Liver (tissue), 9 donors: ENCODE data around the gene RPH3AL. TPM values are rescaled to one million over a fixed set of nuclear protein-coding genes. Genes with fewer than 3 reads are reported as not detected.

Experiments used
- DNase-seq: peaks from one replicate; pipeline ENCODE4 v3.0.0-alpha.2; 2017; ENCODE audit warnings: low spot score
- H3K27ac ChIP-seq, 2 donors: one replicate each; pipeline ENCODE4 v1.7.0; 2013; ENCODE audit warnings: inconsistent platforms in 2 of 2, low read length in 2 of 2, control low read depth in 1 of 2, low read depth in 1 of 2, mild to moderate bottlenecking in 1 of 2
- H3K27me3 ChIP-seq, 4 donors: one replicate each; pipeline versions ENCODE4 v1.6.1 to v1.7.0; 2013; ENCODE audit warnings: low read length in 3 of 4, inconsistent platforms in 1 of 4, mild to moderate bottlenecking in 1 of 4, moderate library complexity in 1 of 4; ENCODE audit not compliant: control insufficient read depth in 4 of 4, insufficient read depth in 4 of 4
- H3K36me3 ChIP-seq, 4 donors: one replicate each; pipeline versions ENCODE4 v1.6.1 to v1.7.0; 2013; ENCODE audit warnings: low read length in 3 of 4, mild to moderate bottlenecking in 3 of 4, low read depth in 1 of 4, moderate library complexity in 1 of 4; ENCODE audit not compliant: control insufficient read depth in 4 of 4, insufficient read depth in 3 of 4
- H3K4me1 ChIP-seq, 4 donors: one replicate each; pipeline versions ENCODE4 v1.6.1 to v1.7.0; 2013; ENCODE audit warnings: low read length in 3 of 4, mild to moderate bottlenecking in 3 of 4, moderate library complexity in 1 of 4; ENCODE audit not compliant: control insufficient read depth in 4 of 4, insufficient read depth in 4 of 4
- H3K4me3 ChIP-seq, 3 donors: one replicate each; pipeline versions ENCODE4 v1.6.1 to v1.7.0; 2013; ENCODE audit warnings: low read length in 3 of 3, control low read depth in 1 of 3, low read depth in 1 of 3, mild to moderate bottlenecking in 1 of 3
- H3K9ac ChIP-seq, 2 donors: one replicate each; pipeline ENCODE4 v1.7.0; 2013; ENCODE audit warnings: low read length in 2 of 2, mild to moderate bottlenecking in 2 of 2, moderate library complexity in 2 of 2, control low read depth in 1 of 2, low read depth in 1 of 2
- H3K9me3 ChIP-seq, 4 donors: one replicate each; pipeline versions ENCODE4 v1.6.1 to v1.7.0; 2013; ENCODE audit warnings: low read length in 3 of 4; ENCODE audit not compliant: control insufficient read depth in 4 of 4
- EGR1 ChIP-seq, 2 donors: IDR thresholded peaks; 2 replicates each; pipeline ENCODE4 v1.6.1; 2016 to 2018; ENCODE audit warnings: antibody characterized with exemption in 2 of 2, low read depth in 2 of 2
- HNF4A ChIP-seq, 2 donors: conservative IDR thresholded peaks; 2 replicates each; pipeline ENCODE4 v1.6.1; 2016; ENCODE audit warnings: antibody characterized with exemption in 2 of 2, mild to moderate bottlenecking in 2 of 2
- HNF4G ChIP-seq: IDR thresholded peaks from 2 replicates; pipeline ENCODE4 v1.6.1; 2016; ENCODE audit warnings: antibody characterized with exemption
- JUND ChIP-seq, 2 donors: IDR thresholded peaks; 2 replicates each; pipeline ENCODE4 v1.6.1; 2016; ENCODE audit warnings: antibody characterized with exemption in 2 of 2
- MAX ChIP-seq: IDR thresholded peaks from 2 replicates; pipeline ENCODE4 v1.6.1; 2016; ENCODE audit warnings: antibody characterized with exemption
- NR2F2 ChIP-seq: IDR thresholded peaks from 2 replicates; pipeline ENCODE4 v1.6.1; 2016; ENCODE audit warnings: antibody characterized with exemption
- RAD21 ChIP-seq, 2 donors: IDR thresholded peaks; 2 replicates each; pipeline ENCODE4 v1.6.1; 2016; ENCODE audit warnings: antibody characterized with exemption in 2 of 2, mild to moderate bottlenecking in 2 of 2
- REST ChIP-seq: IDR thresholded peaks from 2 replicates; pipeline ENCODE4 v1.6.1; 2016; ENCODE audit warnings: antibody characterized with exemption, mild to moderate bottlenecking
- SP1 ChIP-seq: IDR thresholded peaks from 2 replicates; pipeline ENCODE4 v1.6.1; 2018; ENCODE audit warnings: antibody characterized with exemption, mild to moderate bottlenecking
- TAF1 ChIP-seq: conservative IDR thresholded peaks from 2 replicates; pipeline ENCODE4 v1.6.1; 2016; ENCODE audit warnings: antibody characterized with exemption, mild to moderate bottlenecking
- YY1 ChIP-seq: IDR thresholded peaks from 2 replicates; pipeline ENCODE4 v1.6.1; 2016; ENCODE audit warnings: antibody characterized with exemption, mild to moderate bottlenecking
- ZBTB33 ChIP-seq: IDR thresholded peaks from 2 replicates; pipeline ENCODE4 v1.6.1; 2016; ENCODE audit warnings: antibody characterized with exemption
- WGBS: extraction: QIAGEN DNeasy Blood & Tissue Kit; methylation state at CpG from one replicate; pipeline ENCODE4 v1.1.7; 2013; 5-methylcytosine and 5-hydroxymethylcytosine counted together
- polyA plus RNA-seq, 2 donors: library from polyadenylated mRNA; stranded (reverse) in 1 of 2; unstranded in 1 of 2; fragments of 200-250 nt in 1 of 2; fragments of >200 nt in 1 of 2; fragmentation: Nextera tagmentation in 1 of 2; extraction: Ambion mirVana in 1 of 2; gene quantifications; one replicate each; pipeline versions ENCODE4 v1.2.1 to v1.2.3, GENCODE V29; 2013 to 2015
- total RNA-seq, 2 donors: library from RNA; depleted of rRNA; stranded (reverse); fragments of >200 nt; gene quantifications; one replicate each; pipeline ENCODE4 v1.2.3, GENCODE V29; 2014
- TF ChIP-seq, protein P1 (sequence below): IDR thresholded peaks from 2 replicates; pipeline ENCODE4 v1.6.1; 2016; ENCODE audit warnings: antibody characterized with exemption
- TF ChIP-seq, protein P2 (sequence below): fragments of 150-350 bp; IDR thresholded peaks from 2 replicates; pipeline ENCODE4 v1.5.1; 2017; ENCODE audit warnings: improper control_type of control experiment, low read depth, low read length; ENCODE audit not compliant: missing input control
- donor health status: healthy.
- donor health status: healthy.
- donor health status: healthy.
- donor health status: healthy.
- donor health status: healthy.

Gene RPH3AL
- total and polyA plus RNA-seq, 4 donors: 8.5 to 52.5 (median 13.9) TPM

- Histone ChIP-seq H3K4me1 (peaks cover under 1 to 10% (median 7%) of the 10 kb centered on the region in 4 donors), H3K27ac (no peak overlapping the region), H3K36me3 (no peaks in the 10 kb centered on the region), H3K9me3 (no peaks in the 10 kb centered on the region), H3K9ac (no peak overlapping the region), H3K4me3 (no peak overlapping the region), H3K27me3 (no peaks in the 10 kb centered on the region)
- WGBS: 95% methylated on average over 35 of the region's 35 CpGs
- no peak for DNase-seq
- TF ChIP-seq TAF1 (no peak), SP1 (no peak), ZBTB33 (no peak)
Measured at GRCh38 chr17:358491-359151, 6.0 kb upstream of the RPH3AL start.

- Histone ChIP-seq H3K9ac (no peak overlapping the region), H3K9me3 (no peaks in the 10 kb centered on the region), H3K36me3 (no peaks in the 10 kb centered on the region), H3K4me3 (no peak overlapping the region), H3K4me1 (peaks cover 6 to 19% (median 13%) of the 10 kb centered on the region in 4 donors), H3K27ac (no peak overlapping the region), H3K27me3 (no peaks in the 10 kb centered on the region)
- WGBS: 80% methylated on average over 14 of the region's 14 CpGs
- TF ChIP-seq MAX (no peak), RAD21 (IDR thresholded peaks at IDR 0.05) (no peak), HNF4A (conservative IDR thresholded peaks at IDR 0.05) (no peak), NR2F2 (no peak), EGR1 (IDR thresholded peaks at IDR 0.05; ENCODE audit: low read depth in 2 of 2) (no peak), HNF4G (no peak), SP1 (no peak)
- TF ChIP-seq, protein P1, sequence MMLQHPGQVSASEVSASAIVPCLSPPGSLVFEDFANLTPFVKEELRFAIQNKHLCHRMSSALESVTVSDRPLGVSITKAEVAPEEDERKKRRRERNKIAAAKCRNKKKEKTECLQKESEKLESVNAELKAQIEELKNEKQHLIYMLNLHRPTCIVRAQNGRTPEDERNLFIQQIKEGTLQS: no peak
- TF ChIP-seq, protein P2, sequence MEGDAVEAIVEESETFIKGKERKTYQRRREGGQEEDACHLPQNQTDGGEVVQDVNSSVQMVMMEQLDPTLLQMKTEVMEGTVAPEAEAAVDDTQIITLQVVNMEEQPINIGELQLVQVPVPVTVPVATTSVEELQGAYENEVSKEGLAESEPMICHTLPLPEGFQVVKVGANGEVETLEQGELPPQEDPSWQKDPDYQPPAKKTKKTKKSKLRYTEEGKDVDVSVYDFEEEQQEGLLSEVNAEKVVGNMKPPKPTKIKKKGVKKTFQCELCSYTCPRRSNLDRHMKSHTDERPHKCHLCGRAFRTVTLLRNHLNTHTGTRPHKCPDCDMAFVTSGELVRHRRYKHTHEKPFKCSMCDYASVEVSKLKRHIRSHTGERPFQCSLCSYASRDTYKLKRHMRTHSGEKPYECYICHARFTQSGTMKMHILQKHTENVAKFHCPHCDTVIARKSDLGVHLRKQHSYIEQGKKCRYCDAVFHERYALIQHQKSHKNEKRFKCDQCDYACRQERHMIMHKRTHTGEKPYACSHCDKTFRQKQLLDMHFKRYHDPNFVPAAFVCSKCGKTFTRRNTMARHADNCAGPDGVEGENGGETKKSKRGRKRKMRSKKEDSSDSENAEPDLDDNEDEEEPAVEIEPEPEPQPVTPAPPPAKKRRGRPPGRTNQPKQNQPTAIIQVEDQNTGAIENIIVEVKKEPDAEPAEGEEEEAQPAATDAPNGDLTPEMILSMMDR: no peak
- DNase-seq: no peak
Measured at GRCh38 chr17:357644-358043, 5.0 kb upstream of the RPH3AL start.

DNA sequence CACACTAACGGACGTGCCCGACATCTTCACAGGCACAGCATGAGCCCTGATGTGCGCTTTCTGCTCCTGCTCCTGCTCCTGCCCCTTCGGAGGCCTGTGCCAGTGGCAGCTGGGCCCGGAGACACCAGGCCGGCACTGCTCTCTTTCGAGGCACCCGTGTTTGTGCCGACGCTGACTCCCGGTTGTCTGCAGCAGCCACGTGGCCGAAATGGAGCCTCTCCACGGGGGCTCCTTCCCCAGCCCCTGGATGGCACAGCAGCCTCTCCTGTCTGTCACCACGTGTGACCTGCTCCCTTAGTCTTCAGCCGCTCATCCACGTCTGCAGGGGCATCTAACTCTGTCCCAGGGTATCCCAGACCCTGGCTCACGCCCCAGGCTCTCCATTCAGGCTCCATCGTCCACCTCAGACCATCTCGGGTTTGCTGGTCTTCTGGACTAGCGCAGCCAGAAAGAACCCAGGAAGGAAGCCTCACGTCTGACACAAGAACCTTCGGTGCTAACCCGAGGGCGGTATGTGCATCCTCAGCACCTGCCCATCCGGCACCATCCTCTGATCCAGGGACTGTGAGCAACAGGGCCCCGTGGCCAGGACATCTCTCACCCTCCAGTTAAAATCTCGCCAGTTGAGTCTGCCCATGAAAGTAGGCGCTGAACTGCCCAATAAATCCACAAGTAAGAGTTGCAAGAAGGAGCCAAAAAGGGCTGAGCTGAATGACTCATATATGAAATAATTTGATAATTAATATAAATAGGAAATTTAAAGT is 4.2 kb upstream of the RPH3AL start:
- WGBS: 93% methylated on average over 30 of the region's 30 CpGs
- H3K4me3 ChIP-seq: no peak overlapping the region
- peaks cover 7 to 25% (median 17%) of the 10 kb centered on the region in 4 donors for H3K4me1 ChIP-seq
- TF ChIP-seq JUND (IDR thresholded peaks at IDR 0.05) (no peak), REST (no peak), HNF4A (conservative IDR thresholded peaks at IDR 0.05) (no peak), YY1 (no peak)
- TF ChIP-seq, protein P2: no peak
- H3K27me3 ChIP-seq: no peaks in the 10 kb centered on the region
- H3K9ac ChIP-seq: no peak overlapping the region
- no peaks in the 10 kb centered on the region for H3K9me3 ChIP-seq
- H3K27ac ChIP-seq: no peak overlapping the region
- H3K36me3 ChIP-seq: no peaks in the 10 kb centered on the region
- DNase-seq: no peak
